ENCODE results near the gene NDST4.

NDST4 gene

DNA sequence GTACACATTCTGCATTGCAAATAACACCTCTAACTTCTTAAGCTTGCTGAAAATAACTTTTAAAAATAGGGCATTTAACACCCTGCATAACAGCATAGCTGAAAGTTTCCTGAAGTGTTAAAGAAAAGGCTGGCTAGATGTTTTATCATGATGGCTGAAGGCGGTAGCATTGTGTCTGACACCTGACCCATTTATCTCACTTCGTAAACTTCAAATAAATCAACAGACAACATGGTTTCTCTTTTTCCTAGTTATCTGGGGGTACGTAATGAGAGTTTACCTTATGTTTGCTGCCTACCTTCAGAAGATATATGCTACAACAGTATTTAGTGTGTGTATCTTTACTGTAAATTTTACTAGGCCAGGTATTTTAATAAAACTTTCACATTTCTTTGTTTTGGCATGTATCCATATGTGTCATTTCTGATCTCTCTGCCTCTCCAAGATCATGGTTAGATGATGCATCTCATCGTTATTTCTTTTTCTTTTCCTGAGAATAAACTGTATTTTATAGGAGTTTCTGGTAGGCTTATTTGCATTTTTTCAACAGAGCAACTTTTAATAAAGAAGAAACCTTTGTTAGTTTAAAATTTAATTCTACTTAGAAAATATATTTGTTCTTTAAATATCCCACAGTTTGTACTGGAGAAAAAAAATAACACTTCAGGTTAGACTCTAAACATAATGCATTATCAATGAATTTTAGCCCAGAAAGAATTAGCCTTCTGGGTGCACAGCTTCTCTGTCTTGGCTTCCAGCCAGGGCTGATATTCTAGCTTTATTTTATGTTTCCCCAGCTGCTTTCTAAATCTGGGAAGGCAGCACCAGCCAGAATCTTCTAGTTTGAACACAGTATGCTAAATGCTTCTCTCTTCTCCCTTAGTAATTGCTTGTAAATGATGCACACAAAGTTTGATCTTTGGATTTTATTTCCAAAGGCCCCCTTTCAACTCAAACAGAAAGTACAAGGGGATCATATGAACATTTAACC, 2.9 kb downstream of the NDST4 start:
- DNase-seq (ENCODE audit: low read depth): no peak
- TF ChIP-seq, protein P1, sequence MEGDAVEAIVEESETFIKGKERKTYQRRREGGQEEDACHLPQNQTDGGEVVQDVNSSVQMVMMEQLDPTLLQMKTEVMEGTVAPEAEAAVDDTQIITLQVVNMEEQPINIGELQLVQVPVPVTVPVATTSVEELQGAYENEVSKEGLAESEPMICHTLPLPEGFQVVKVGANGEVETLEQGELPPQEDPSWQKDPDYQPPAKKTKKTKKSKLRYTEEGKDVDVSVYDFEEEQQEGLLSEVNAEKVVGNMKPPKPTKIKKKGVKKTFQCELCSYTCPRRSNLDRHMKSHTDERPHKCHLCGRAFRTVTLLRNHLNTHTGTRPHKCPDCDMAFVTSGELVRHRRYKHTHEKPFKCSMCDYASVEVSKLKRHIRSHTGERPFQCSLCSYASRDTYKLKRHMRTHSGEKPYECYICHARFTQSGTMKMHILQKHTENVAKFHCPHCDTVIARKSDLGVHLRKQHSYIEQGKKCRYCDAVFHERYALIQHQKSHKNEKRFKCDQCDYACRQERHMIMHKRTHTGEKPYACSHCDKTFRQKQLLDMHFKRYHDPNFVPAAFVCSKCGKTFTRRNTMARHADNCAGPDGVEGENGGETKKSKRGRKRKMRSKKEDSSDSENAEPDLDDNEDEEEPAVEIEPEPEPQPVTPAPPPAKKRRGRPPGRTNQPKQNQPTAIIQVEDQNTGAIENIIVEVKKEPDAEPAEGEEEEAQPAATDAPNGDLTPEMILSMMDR (IDR thresholded peaks at IDR 0.05; ENCODE audit: low read length, missing control alignments): no peak
- H3K4me3 ChIP-seq (replicated peaks; ENCODE audit: low read depth, low read length): no peak overlapping the region

DNA sequence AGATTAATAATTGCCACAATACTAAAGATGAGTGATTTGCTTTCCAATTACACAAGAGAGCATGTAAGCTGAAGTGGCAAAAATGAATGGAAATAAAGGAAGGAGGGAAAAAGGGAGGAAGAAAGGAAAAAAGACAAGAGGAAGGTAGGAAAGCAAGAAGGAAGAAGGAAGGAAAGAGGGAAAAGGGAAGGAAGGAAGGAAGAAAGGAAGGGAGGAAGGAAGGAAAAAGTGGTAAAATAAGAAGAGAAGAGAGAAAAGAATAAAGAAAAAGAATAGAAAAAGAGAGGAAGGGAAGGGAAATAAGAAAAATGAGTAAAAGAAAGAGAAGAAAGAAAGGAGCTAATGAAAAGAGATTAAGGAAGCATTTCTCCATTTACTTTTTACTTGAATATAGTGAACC, 4.6 kb downstream of the NDST4 start:
- TF ChIP-seq, protein P1 (IDR thresholded peaks at IDR 0.05; ENCODE audit: low read length, missing control alignments): no peak
- DNase-seq (ENCODE audit: low read depth): no peak
- no peak overlapping the region for H3K4me3 ChIP-seq (replicated peaks; ENCODE audit: low read depth, low read length)

DNA sequence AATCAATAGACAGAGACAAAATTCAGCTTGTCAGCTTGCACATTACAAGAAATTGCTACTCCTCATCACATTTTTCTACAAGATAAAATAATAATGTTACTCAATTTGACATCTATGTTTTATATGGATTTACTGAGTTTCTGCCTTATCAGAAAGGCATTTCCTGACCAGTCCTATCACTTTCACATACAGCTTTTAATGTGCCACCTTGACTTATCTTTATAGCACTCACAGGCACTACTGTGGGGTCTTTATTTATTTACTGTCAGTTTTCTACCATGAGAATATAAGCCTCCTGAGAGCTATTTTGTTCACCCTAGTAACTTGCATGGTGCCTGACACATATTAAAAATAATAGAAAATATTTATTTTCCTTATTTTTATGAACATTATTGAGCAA, 6.0 kb downstream of the NDST4 start:
- DNase-seq (ENCODE audit: low read depth): no peak
- H3K4me3 ChIP-seq (replicated peaks; ENCODE audit: low read depth, low read length): no peak overlapping the region
- TF ChIP-seq, protein P1 (IDR thresholded peaks at IDR 0.05; ENCODE audit: low read length, missing control alignments): no peak

DNA sequence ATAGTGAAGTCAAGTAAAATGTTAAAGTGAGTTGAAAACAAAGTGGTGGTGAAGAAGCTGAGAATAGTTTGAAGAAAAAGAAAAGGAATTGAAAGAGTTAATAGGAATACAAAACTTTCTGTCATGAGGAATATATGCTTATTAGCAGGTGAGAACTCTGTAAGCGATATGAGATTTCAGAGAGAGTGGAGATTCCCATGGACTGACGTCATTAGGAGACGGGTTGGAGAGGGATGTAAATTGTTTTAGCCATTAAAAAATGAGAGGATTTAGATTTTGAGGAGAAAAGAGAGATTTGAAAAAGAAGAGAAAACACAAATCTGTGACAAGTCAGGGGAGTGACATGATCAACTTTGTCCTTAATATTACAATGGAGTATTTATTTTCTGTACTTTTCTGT, 11.7 kb downstream of the NDST4 start:
- no peak overlapping the region for H3K4me3 ChIP-seq (replicated peaks; ENCODE audit: low read depth, low read length)
- TF ChIP-seq, protein P1 (IDR thresholded peaks at IDR 0.05; ENCODE audit: low read length, missing control alignments): no peak
- DNase-seq (ENCODE audit: low read depth): no peak

DNA sequence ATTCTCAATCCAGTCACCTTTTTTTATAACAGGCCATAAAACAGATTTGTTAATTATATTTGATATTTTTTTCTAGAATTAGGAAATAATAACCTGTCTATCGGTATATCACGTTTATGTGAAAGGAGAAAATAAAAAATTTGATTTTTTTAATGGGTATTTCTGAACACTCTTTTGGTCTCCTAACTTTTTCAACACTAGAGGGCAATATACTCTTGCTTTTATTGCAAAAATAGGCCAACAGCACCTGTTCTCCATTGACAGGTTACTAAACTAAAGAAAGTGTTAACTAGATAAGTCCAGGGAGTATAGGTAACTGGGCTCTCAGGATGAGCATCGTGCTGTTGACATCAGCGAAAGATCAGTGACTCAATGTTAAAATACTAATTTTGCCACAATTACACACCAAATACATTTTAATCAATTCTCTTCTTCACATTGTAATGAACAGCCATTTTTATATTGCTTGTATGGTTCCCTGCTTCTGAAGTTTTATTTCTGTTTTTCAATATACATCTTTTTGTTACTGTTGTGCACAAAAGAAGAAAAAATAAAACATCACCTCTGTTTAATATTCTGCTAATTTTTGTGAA, 22.8 kb downstream of the NDST4 start:
- TF ChIP-seq, protein P1 (IDR thresholded peaks at IDR 0.05; ENCODE audit: low read length, missing control alignments): peak; percentile 61
- no peak overlapping the region for H3K4me3 ChIP-seq (replicated peaks; ENCODE audit: low read depth, low read length)
- peak; percentile 13 for DNase-seq (ENCODE audit: low read depth)

DNA sequence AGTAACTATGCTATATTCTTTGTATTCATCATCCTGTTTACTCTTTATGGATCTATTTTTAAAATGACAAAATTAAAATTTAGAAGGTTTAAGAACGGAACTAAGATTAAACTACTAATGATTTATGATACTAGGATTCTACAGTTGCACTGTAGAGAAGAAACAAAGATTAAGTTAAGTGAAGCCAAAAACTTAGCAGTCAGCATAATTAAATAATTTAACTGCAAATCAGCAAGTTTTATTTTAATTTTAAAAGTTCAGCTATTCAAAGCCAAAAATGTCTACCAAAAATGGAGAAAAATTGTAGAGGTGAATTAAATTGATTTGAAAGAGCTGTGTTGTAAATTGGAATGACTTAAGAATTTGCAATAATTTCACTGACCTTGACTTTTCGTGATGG, 30.8 kb downstream of the NDST4 start:
- no peak for DNase-seq (ENCODE audit: low read depth)
- TF ChIP-seq, protein P1 (IDR thresholded peaks at IDR 0.05; ENCODE audit: low read length, missing control alignments): no peak
- no peak overlapping the region for H3K4me3 ChIP-seq (replicated peaks; ENCODE audit: low read depth, low read length)
